Common myeloid progenitor, CD34-positive (primary cell): ENCODE results near the gene RELL2.
A peak's percentile ranks its signal among the peaks of the same experiment; 100 is the strongest.

Experiments used
- CTCF ChIA-PET: fragments of 350-600 bp; sonication (Branson Sonifier 250); formaldehyde crosslinking; loops from one replicate; lab custom pipeline; 2021; ENCODE audit warnings: antibody characterized with exemption; lab: Charles Lee
- POLR2A ChIA-PET: fragments of 350-600 bp; sonication (Branson Sonifier 250); formaldehyde crosslinking; loops from one replicate; lab custom pipeline; 2021; ENCODE audit warnings: antibody characterized with exemption; lab: Charles Lee
- DNase-seq, 3 donors: peaks; one replicate each; pipeline versions ENCODE4 v3.0.0 to v3.0.0-alpha.2; 2013
- H3K27ac ChIP-seq, 2 experiments: 1 replicate in 1 of 2; 2 replicates in 1 of 2; pipeline ENCODE4 v1.7.0; 2013; ENCODE audit warnings: inconsistent platforms in 2 of 2, low read length in 2 of 2, mild to moderate bottlenecking in 2 of 2, low read depth in 1 of 2, moderate library complexity in 1 of 2; ENCODE audit not compliant: severe bottlenecking in 2 of 2, insufficient read depth in 1 of 2, poor library complexity in 1 of 2
- H3K27me3 ChIP-seq, 5 experiments: replicated peaks in 2 of 5; 1 replicate in 3 of 5; 2 replicates in 2 of 5; pipeline versions ENCODE4 v1.6.1 to v1.7.0; 2013; ENCODE audit warnings: low read length in 4 of 5, mild to moderate bottlenecking in 2 of 5, moderate library complexity in 2 of 5, inconsistent platforms in 1 of 5; ENCODE audit not compliant: insufficient read depth in 5 of 5, control insufficient read depth in 4 of 5
- H3K36me3 ChIP-seq, 4 experiments: 1 replicate in 2 of 4; 2 replicates in 2 of 4; pipeline versions ENCODE4 v1.6.1 to v1.7.0; 2013; ENCODE audit warnings: low read length in 3 of 4, control low read depth in 1 of 4, mild to moderate bottlenecking in 1 of 4; ENCODE audit not compliant: control insufficient read depth in 4 of 4, insufficient read depth in 4 of 4
- H3K4me1 ChIP-seq, 4 experiments: 1 replicate in 3 of 4; 2 replicates in 1 of 4; pipeline versions ENCODE4 v1.6.1 to v1.7.1; 2013; ENCODE audit warnings: low read length in 3 of 4, mild to moderate bottlenecking in 3 of 4, control low read depth in 1 of 4, inconsistent platforms in 1 of 4, moderate library complexity in 1 of 4; ENCODE audit not compliant: control insufficient read depth in 4 of 4, insufficient read depth in 4 of 4; ENCODE audit errors: control extremely low read depth in 1 of 4
- H3K4me3 ChIP-seq, 7 experiments: 1 replicate in 4 of 7; 2 replicates in 3 of 7; pipeline versions ENCODE4 v1.5.1 to v1.7.0; 2013; ENCODE audit warnings: mild to moderate bottlenecking in 7 of 7, low read length in 6 of 7, moderate library complexity in 6 of 7, inconsistent platforms in 2 of 7, low read depth in 2 of 7, control low read depth in 1 of 7; ENCODE audit not compliant: insufficient read depth in 4 of 7, control insufficient read depth in 1 of 7; ENCODE audit errors: extremely low read depth in 1 of 7
- H3K9me3 ChIP-seq, 5 experiments: 1 replicate in 4 of 5; 2 replicates in 1 of 5; pipeline versions ENCODE4 v1.6.1 to v1.7.1; 2013; ENCODE audit warnings: low read length in 4 of 5, mild to moderate bottlenecking in 2 of 5, inconsistent platforms in 1 of 5, low read depth in 1 of 5, moderate library complexity in 1 of 5; ENCODE audit not compliant: control insufficient read depth in 4 of 5, insufficient read depth in 2 of 5; ENCODE audit errors: control extremely low read depth in 1 of 5
- WGBS: methylation state at CpG from one replicate; pipeline ENCODE4 v1.1.5; 2013; ENCODE audit not compliant: insufficient coverage; 5-methylcytosine and 5-hydroxymethylcytosine counted together

The RELL2 gene

DNA sequence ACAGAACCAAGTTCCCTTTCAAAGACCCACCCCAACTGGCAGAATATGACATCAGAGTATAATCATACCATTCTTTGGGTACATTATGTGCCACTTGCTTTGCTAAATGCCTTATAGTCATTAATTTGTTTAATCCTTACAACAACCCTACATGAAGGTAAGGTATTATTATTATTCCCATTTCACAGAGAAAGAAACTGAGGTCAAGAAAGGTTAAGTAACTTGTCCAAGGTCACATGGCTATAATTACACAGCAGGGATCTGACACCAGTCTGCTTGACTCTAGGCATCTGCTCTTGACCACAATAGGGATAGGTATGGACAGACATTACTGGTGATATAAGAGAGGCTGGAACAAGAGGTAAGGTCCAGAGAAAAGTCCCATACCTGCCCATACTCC, 13.2 kb downstream of the RELL2 start:
- Histone ChIP-seq H3K4me3 (no peak overlapping the region), H3K9me3 (no peaks in the 10 kb centered on the region), H3K4me1 (peaks cover 5 to 15% (median 11%) of the 10 kb centered on the region in 4 experiments), H3K27ac (no peak overlapping the region), H3K27me3 (no peaks in the 10 kb centered on the region), H3K36me3 (peaks cover 2 to 32% (median 16%) of the 10 kb centered on the region in 4 experiments)
- ChIA-PET POLR2A (no interaction called here), CTCF (interaction anchor here (0.5 to 1.1 kb wide), 2 partner anchors 13 to 928 kb away, joined by 3 read pairs; no protein-coding TSS in a partner anchor)
- DNase-seq: no peak

DNA sequence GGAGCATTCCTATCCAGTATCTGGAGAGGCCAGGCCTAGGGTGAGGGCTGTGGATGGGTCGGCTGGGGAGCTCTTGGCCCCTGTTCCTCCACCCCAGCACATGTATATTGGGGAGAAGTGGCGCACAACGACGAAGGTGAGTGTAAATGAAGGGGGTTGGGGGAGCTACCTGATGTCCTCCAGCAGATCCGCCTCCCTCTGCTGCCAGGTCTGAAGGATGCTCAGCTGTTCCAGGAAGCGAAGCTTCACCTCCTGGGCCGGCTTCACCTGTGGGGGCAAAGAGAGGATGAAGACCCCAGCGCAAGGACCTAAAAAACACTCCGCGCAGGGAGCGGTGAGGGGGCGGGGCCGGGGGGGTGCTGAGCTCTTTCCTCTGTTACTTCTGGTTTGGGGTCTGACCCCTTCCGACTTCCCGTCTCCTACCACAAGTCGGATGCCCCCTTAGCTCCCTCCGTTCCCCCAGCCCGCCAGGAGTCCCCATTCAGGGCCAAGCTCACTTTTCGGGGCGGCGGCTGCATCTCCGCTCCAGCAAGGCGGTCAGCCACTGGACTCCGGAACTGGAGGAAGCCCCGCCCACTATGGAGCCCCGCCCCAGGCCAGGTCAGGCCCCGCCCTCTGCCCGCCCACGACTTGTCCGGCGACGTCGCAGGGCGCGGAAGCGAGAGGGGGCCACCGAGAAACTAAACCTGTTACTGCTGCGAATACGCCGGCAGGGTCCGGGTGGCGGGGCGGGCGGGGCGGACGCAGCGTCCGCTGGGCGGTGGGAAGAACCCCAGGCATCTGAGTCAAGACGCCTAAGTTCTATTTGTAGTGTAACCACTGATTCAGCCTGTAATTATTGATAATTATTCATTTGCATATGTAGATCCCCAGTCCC, 14.3 kb downstream of the RELL2 start, which contains the start of gene FCHSD1:
Gene FCHSD1 (minus strand): TSS at position 568 of the 877 bp plus-strand sequence. CDS start 50 bp downstream, at position 518.
- no peaks in the 10 kb centered on the region for H3K27me3 ChIP-seq
- H3K36me3 ChIP-seq: peaks cover 2 to 22% (median 11%) of the 10 kb centered on the region in 4 experiments
- 3% methylated on average over 38 of the region's 50 CpGs for WGBS
- H3K4me1 ChIP-seq: peaks cover 5 to 15% (median 11%) of the 10 kb centered on the region in 4 experiments
- peak; percentile 66 to 83 (median 72) for DNase-seq
- H3K4me3 ChIP-seq: peak within 1 kb of the TSS; percentile 58 to 87 (median 71)
- H3K9me3 ChIP-seq: no peaks in the 10 kb centered on the region
- POLR2A ChIA-PET: interaction anchor here (0.6 to 0.8 kb wide), 3 partner anchors 14 to 1176 kb away, joined by 3 to 4 read pairs (median 3); partner anchors contain the start of genes EIF4EBP3, HDAC3 and RELL2
- H3K27ac ChIP-seq: peak within 1 kb of the TSS in 1 of 2 experiments; percentile 21
- CTCF ChIA-PET: interaction anchor here (0.7 to 1.6 kb wide), 6 partner anchors 14 to 80 kb away, joined by 3 to 5 read pairs (median 3); partner anchors contain the start of genes HDAC3 and RELL2

DNA sequence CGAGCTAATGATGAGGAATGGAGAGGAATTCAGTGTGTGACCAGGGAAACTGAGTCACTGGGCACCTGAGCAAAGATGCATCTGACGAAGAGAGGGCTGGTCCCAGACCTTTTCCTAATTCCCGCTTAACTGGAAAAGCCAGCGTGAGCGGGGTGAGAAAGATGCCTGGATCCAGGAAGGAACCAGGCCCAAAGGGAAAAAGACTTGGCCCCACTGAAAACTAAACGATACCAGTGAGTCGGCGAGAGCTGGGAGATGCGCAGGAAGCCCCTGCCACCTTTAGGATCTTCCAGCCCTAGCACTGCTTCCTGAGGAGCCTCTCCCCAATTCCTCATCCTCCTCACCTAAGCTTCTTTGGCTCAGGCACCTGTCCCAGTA, 14.9 kb downstream of the RELL2 start:
- Histone ChIP-seq H3K36me3 (peaks cover under 1 to 16% (median 9%) of the 10 kb centered on the region in 4 experiments), H3K9me3 (no peaks in the 10 kb centered on the region), H3K4me3 (peak overlapping the region; percentile 58 to 87 (median 71)), H3K27me3 (peaks cover 0 to under 1% (median 0%) of the 10 kb centered on the region in 5 experiments), H3K4me1 (peaks cover 5 to 15% (median 11%) of the 10 kb centered on the region in 4 experiments), H3K27ac (peak overlapping the region in 1 of 2 experiments; percentile 21)
- POLR2A ChIA-PET: no interaction called here
- CTCF ChIA-PET: interaction anchor here (1.0 to 2.6 kb wide), 3 partner anchors 15 to 29 kb away, joined by 3 to 9 read pairs (median 5); partner anchors contain the start of genes HDAC3 and RELL2
- 64% methylated on average over 8 of the region's 9 CpGs for WGBS
- DNase-seq: no peak

DNA sequence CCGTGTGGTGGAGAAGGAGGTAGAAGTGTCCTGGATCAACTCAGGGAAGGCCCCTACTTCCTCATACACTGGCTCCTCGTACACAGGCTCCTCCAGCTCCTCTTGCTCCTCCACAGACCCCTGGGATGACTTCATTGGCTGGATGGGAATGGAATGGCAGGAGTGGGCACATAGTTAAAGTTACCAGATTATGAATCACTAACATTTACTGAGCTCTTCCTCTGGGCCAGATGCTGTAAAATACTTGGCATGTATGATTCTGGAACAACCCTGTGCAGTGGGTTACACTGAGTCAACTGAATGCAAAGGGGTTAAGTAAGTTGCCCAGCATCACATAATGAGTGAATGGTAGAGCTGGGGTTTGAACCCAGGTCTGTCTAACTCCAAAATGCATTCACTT, 17.5 kb downstream of the RELL2 start:
- Histone ChIP-seq H3K4me1 (peaks cover 5 to 15% (median 11%) of the 10 kb centered on the region in 4 experiments), H3K27ac (no peak overlapping the region), H3K9me3 (peaks cover 0 to 1% (median 0%) of the 10 kb centered on the region in 5 experiments), H3K4me3 (no peak overlapping the region), H3K36me3 (no peaks in the 10 kb centered on the region), H3K27me3 (peaks cover 0 to 4% (median 0%) of the 10 kb centered on the region in 5 experiments)
- no peak for DNase-seq
- CTCF ChIA-PET: interaction anchor here (0.9 to 2.6 kb wide), 4 partner anchors 13 to 62 kb away, joined by 3 to 9 read pairs (median 4); no protein-coding TSS in a partner anchor
- no CpG with 5 or more reads among the region's 2 CpGs for WGBS
- POLR2A ChIA-PET: no interaction called here

DNA sequence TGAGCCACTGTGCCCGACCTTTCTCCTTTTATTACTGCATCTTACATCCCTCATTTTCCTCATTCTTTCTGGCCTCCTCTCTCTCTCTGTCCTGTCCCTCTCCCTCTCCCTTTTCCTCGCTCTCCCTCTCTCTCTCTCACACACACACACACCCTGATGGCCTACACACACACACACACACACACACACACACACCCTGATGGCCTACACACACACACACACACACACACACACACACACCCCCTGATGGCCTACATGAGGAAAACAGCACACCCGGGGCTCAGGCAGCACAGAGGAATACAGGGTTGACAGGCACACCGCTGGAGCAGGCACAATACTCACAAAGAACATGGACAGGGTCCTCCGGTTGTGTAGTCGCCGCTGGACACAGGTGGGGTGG, 18.2 kb downstream of the RELL2 start:
- no peak for DNase-seq
- H3K4me3 ChIP-seq: no peak overlapping the region
- ChIA-PET CTCF (interaction anchor here (1.7 kb wide), 1 partner anchor 14 kb away, joined by 3 read pairs; no protein-coding TSS in a partner anchor), POLR2A (no interaction called here)
- 92% methylated on average over 2 of the region's 7 CpGs for WGBS
- H3K27ac ChIP-seq: no peak overlapping the region
- peaks cover 5 to 15% (median 11%) of the 10 kb centered on the region in 4 experiments for H3K4me1 ChIP-seq
- H3K9me3 ChIP-seq: peaks cover 0 to 2% (median 0%) of the 10 kb centered on the region in 5 experiments
- H3K36me3 ChIP-seq: no peaks in the 10 kb centered on the region
- H3K27me3 ChIP-seq: peaks cover 0 to 4% (median 0%) of the 10 kb centered on the region in 5 experiments

DNA sequence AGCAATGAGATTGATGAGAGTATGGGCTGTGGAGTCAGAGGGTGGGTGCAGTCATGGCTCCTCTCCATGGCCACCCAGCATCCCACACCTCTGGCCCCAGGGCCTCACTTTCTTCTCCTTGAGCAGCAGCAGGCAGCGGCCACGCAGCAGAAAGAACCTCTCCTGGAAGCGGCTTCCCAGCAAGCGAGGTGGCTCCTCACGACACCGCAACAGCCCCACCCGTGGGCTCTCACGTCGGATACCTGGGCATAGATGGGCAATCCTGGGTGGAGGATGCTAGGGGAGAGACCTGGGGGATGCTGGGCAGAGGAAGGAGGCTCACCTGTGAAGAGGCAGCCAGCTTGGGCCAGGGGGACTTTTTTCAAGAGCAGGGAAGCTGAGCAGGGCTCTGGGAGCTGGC, 19.6 kb downstream of the RELL2 start:
- Histone ChIP-seq H3K4me3 (no peak overlapping the region), H3K27ac (no peak overlapping the region), H3K9me3 (peaks cover 0 to 2% (median 0%) of the 10 kb centered on the region in 5 experiments), H3K27me3 (peaks cover 0 to 4% (median 0%) of the 10 kb centered on the region in 5 experiments), H3K4me1 (peaks cover 5 to 9% (median 6%) of the 10 kb centered on the region in 4 experiments), H3K36me3 (no peaks in the 10 kb centered on the region)
- no peak for DNase-seq
- 98% methylated on average over 7 of the region's 9 CpGs for WGBS
- ChIA-PET POLR2A (no interaction called here), CTCF (interaction anchor here (1.0 to 1.4 kb wide), 2 partner anchors 8 to 42 kb away, joined by 3 read pairs; no protein-coding TSS in a partner anchor)
